ENCODE data around the gene OR10H1. TPM values are rescaled to one million over a fixed set of nuclear protein-coding genes. Genes with fewer than 3 reads are reported as not detected.
A peak's percentile ranks its signal among the peaks of the same experiment; 100 is the strongest.
"Not testable (repeated sequence)": the region's sequence is repeated elsewhere in the genome, so short reads cannot be mapped to it uniquely, and the experiment has no call there.

OR10H1 gene
- total and polyA plus RNA-seq, 4 donors, result not detected

DNA sequence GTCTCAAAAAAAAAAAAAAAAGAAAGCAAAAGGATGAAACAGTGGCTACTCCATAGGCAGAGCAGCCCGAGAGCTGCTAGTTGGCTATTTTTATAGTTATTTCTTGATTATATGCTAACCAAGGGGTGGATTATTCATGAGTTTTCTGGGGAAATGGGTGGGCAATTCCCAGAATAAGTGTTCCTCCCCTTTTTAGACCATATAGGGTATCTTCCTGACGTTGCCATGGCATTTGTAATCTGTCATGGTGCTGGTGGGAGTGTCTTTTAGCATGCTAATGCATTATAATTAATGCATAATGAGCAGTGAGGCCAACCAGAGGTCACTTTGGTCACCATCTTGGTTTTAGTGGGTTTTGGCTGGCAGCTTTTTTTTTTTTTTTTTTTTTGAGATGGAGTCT is 25.4 kb upstream of the OR10H1 start:
- TF ChIP-seq, protein P1, sequence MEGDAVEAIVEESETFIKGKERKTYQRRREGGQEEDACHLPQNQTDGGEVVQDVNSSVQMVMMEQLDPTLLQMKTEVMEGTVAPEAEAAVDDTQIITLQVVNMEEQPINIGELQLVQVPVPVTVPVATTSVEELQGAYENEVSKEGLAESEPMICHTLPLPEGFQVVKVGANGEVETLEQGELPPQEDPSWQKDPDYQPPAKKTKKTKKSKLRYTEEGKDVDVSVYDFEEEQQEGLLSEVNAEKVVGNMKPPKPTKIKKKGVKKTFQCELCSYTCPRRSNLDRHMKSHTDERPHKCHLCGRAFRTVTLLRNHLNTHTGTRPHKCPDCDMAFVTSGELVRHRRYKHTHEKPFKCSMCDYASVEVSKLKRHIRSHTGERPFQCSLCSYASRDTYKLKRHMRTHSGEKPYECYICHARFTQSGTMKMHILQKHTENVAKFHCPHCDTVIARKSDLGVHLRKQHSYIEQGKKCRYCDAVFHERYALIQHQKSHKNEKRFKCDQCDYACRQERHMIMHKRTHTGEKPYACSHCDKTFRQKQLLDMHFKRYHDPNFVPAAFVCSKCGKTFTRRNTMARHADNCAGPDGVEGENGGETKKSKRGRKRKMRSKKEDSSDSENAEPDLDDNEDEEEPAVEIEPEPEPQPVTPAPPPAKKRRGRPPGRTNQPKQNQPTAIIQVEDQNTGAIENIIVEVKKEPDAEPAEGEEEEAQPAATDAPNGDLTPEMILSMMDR (IDR thresholded peaks at IDR 0.05; ENCODE audit: control extremely low read depth, extremely low read depth), result no peak
- DNase-seq, result no peak
- Histone ChIP-seq H3K27ac (ENCODE audit: low read depth in 1 of 2, low read length in 1 of 2) (no peak overlapping the region), H3K36me3 (ENCODE audit: control insufficient read depth in 4 of 4, insufficient read depth in 4 of 4, low read length in 4 of 4) (no peaks in the 10 kb centered on the region), H3K9me3 (ENCODE audit: control insufficient read depth in 4 of 4, insufficient read depth in 3 of 4, low read length in 3 of 4) (no peaks in the 10 kb centered on the region), H3K4me3 (no peak overlapping the region), H3K4me1 (ENCODE audit: control insufficient read depth in 5 of 5, insufficient read depth in 5 of 5, low read length in 5 of 5) (peaks cover 0 to 12% (median 4%) of the 10 kb centered on the region in 5 donors), H3K9ac (ENCODE audit: insufficient read depth in 1 of 2, low read length in 2 of 2) (no peak overlapping the region), H3K27me3 (ENCODE audit: control insufficient read depth in 3 of 3, insufficient read depth in 3 of 3, low read length in 2 of 3) (no peaks in the 10 kb centered on the region)
- ATAC-seq (ENCODE audit: insufficient read depth, low FRiP score), result no peak
- 75 to 82% methylated on average over 2 of the region's 2 CpGs for WGBS, 2 donors

DNA sequence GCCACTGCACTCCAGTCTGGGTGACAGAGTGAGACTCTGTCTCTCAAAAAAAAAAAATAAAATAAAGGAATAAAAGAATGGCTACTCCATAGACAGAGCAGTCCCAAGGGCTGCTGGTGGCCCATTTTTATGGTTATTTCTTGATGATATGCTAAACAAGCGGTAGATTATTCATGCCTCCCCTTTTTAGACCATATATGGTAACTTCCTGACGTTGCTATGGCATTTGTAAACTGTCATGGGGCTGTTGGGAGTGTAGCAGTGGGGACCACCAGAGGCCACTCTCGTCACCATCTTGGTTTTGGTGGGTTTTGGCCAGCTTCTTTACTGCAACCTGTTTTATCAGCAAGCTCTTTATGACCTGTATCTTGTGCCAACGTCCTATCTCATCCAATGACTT is 24.4 kb upstream of the OR10H1 start:
- peaks cover 0 to 14% (median 5%) of the 10 kb centered on the region in 5 donors for H3K4me1 ChIP-seq (ENCODE audit: control insufficient read depth in 5 of 5, insufficient read depth in 5 of 5, low read length in 5 of 5)
- H3K9me3 ChIP-seq (ENCODE audit: control insufficient read depth in 4 of 4, insufficient read depth in 3 of 4, low read length in 3 of 4); ATAC-seq (ENCODE audit: insufficient read depth, low FRiP score); H3K27me3 ChIP-seq (ENCODE audit: control insufficient read depth in 3 of 3, insufficient read depth in 3 of 3, low read length in 2 of 3); H3K36me3 ChIP-seq (ENCODE audit: control insufficient read depth in 4 of 4, insufficient read depth in 4 of 4, low read length in 4 of 4); H3K4me3 ChIP-seq; H3K9ac ChIP-seq (ENCODE audit: insufficient read depth in 1 of 2, low read length in 2 of 2); DNase-seq; H3K27ac ChIP-seq (ENCODE audit: low read depth in 1 of 2, low read length in 1 of 2): not testable (repeated sequence)
- 72 to 86% methylated on average over 4 of the region's 4 CpGs for WGBS, 2 donors

DNA sequence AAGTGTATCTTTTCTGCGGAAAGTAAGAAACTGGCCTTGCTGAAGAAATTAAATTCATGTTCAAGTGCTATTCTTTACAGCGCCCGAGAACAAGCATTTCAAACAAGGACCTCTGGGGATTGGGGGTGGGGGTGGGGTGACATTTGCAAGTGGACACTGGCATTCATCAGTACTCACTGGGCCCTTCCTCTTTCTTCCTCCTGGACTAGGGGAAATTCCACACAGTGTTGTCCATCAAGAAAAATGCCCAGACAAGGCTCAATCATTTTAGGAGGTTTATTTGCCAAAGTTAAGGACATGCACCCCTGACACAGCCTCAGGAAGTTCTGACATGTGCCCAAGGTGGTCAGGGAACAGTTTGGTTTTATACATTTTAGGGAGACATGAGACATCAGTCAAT is 22.9 kb upstream of the OR10H1 start:
- H3K36me3 ChIP-seq (ENCODE audit: control insufficient read depth in 4 of 4, insufficient read depth in 4 of 4, low read length in 4 of 4), result no peaks in the 10 kb centered on the region
- no peaks in the 10 kb centered on the region for H3K27me3 ChIP-seq (ENCODE audit: control insufficient read depth in 3 of 3, insufficient read depth in 3 of 3, low read length in 2 of 3)
- H3K9me3 ChIP-seq (ENCODE audit: control insufficient read depth in 4 of 4, insufficient read depth in 3 of 4, low read length in 3 of 4), result no peaks in the 10 kb centered on the region
- ATAC-seq (ENCODE audit: insufficient read depth, low FRiP score) (no peak), DNase-seq (no peak)
- H3K4me1 ChIP-seq (ENCODE audit: control insufficient read depth in 5 of 5, insufficient read depth in 5 of 5, low read length in 5 of 5), result peaks cover 0 to 14% (median 5%) of the 10 kb centered on the region in 5 donors
- H3K27ac ChIP-seq (ENCODE audit: low read depth in 1 of 2, low read length in 1 of 2), result no peak overlapping the region
- WGBS, 2 donors, result 83 to 90% methylated on average over 3 of the region's 3 CpGs
- TF ChIP-seq, protein P1 (IDR thresholded peaks at IDR 0.05; ENCODE audit: control extremely low read depth, extremely low read depth), result no peak
- H3K4me3 ChIP-seq, result no peak overlapping the region
- no peak overlapping the region for H3K9ac ChIP-seq (ENCODE audit: insufficient read depth in 1 of 2, low read length in 2 of 2)

DNA sequence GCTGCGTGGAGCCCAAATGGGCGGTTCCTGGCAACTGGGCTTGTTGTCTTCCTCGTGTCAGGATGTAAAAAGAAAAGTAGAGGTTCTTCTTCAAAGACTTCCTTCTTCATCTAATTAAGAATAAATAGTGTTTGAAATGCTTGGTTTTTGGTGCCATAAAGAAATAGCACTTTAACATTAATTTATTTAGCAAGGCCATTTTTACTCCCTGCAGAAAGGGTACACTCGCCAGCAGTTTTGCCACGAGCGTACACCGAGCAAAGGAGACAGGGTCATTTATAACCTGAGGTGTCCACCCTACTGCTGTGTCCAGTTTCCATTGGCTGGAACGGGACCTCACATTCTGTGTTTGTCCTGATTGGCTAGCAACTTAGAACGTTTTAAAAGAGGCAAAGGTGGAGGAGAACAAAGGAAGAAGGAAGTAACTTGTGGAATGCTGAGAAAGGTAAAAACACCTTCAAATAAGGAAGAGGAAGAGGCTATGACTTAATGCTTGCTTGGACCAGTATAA is 21.8 kb upstream of the OR10H1 start:
- Histone ChIP-seq H3K36me3 (ENCODE audit: control insufficient read depth in 4 of 4, insufficient read depth in 4 of 4, low read length in 4 of 4) (no peaks in the 10 kb centered on the region), H3K27me3 (ENCODE audit: control insufficient read depth in 3 of 3, insufficient read depth in 3 of 3, low read length in 2 of 3) (no peaks in the 10 kb centered on the region), H3K9me3 (ENCODE audit: control insufficient read depth in 4 of 4, insufficient read depth in 3 of 4, low read length in 3 of 4) (no peaks in the 10 kb centered on the region), H3K9ac (ENCODE audit: insufficient read depth in 1 of 2, low read length in 2 of 2) (peak overlapping the region in 1 of 2 donors; percentile 54), H3K4me3 (no peak overlapping the region), H3K4me1 (ENCODE audit: control insufficient read depth in 5 of 5, insufficient read depth in 5 of 5, low read length in 5 of 5) (peaks cover 0 to 14% (median 5%) of the 10 kb centered on the region in 5 donors), H3K27ac (ENCODE audit: low read depth in 1 of 2, low read length in 1 of 2) (peak overlapping the region; percentile 93 to 99)
- 0% methylated on average over 9 of the region's 9 CpGs for WGBS, 2 donors
- ATAC-seq (ENCODE audit: insufficient read depth, low FRiP score) (peak; percentile 20), DNase-seq (no peak)
- TF ChIP-seq, protein P1 (IDR thresholded peaks at IDR 0.05; ENCODE audit: control extremely low read depth, extremely low read depth), result no peak
